Astrocyte (in vitro differentiated cells and primary cell): Measurements from ENCODE around the gene GARIN5B. TPM values are rescaled to one million over a fixed set of nuclear protein-coding genes. Genes with fewer than 3 reads are reported as not detected.

Experiments used
- DNase-seq: peaks from one replicate; pipeline ENCODE4 v3.0.0-alpha.2; 2010; ENCODE audit warnings: low read depth
- FAIRE-seq: peaks from 2 replicates; lab custom pipeline; 2011; peaks lifted over from hg19 to GRCh38; lab: Jason Lieb, UNC
- H2AFZ ChIP-seq: 2 replicates; pipeline ENCODE4 v1.6.0; 2012; ENCODE audit warnings: low read depth, low read length, inconsistent platforms
- H3K27ac ChIP-seq: 2 replicates; pipeline ENCODE4 v1.5.1; 2011; ENCODE audit warnings: low read depth, low read length, inconsistent platforms
- H3K27me3 ChIP-seq: 2 replicates; pipeline ENCODE4 v1.6.0; 2011; ENCODE audit warnings: low read length, inconsistent platforms; ENCODE audit not compliant: insufficient read depth
- H3K36me3 ChIP-seq: 2 replicates; pipeline ENCODE4 v1.5.1; 2011; ENCODE audit warnings: low read length, inconsistent platforms; ENCODE audit not compliant: insufficient read depth
- H3K4me1 ChIP-seq: 2 replicates; pipeline ENCODE4 v1.5.1; 2011; ENCODE audit warnings: low read length, inconsistent platforms; ENCODE audit not compliant: insufficient read depth
- H3K4me2 ChIP-seq: 2 replicates; pipeline ENCODE4 v1.6.0; 2012; ENCODE audit warnings: low read length, inconsistent platforms
- H3K4me3 ChIP-seq: 2 replicates; pipeline ENCODE4 v1.5.1; 2011; ENCODE audit warnings: low read depth, mild to moderate bottlenecking, low read length, inconsistent platforms; ENCODE audit not compliant: insufficient read depth
- H3K79me2 ChIP-seq: 2 replicates; pipeline ENCODE4 v1.6.0; 2012; ENCODE audit warnings: mild to moderate bottlenecking, low read length, inconsistent platforms; ENCODE audit not compliant: insufficient read depth
- H3K9ac ChIP-seq: 2 replicates; pipeline ENCODE4 v1.6.0; 2012; ENCODE audit warnings: mild to moderate bottlenecking, low read length, inconsistent platforms
- H3K9me3 ChIP-seq: 2 replicates; pipeline ENCODE4 v1.5.1; 2012; ENCODE audit warnings: low read depth, mild to moderate bottlenecking, low read length, inconsistent platforms; ENCODE audit not compliant: insufficient read depth
- H4K20me1 ChIP-seq: 2 replicates; pipeline ENCODE4 v1.6.0; 2012; ENCODE audit warnings: low read length, inconsistent platforms; ENCODE audit not compliant: insufficient read depth
- H3K27ac Mint-ChIP-seq: one replicate; pipeline ENCODE4 v1.8.0; 2021; ENCODE audit warnings: mild to moderate bottlenecking, mixed read lengths; ENCODE audit not compliant: unreplicated experiment
- H3K27me3 Mint-ChIP-seq: one replicate; pipeline ENCODE4 v1.8.0; 2021; ENCODE audit warnings: low read depth, mixed read lengths; ENCODE audit not compliant: unreplicated experiment
- H3K36me3 Mint-ChIP-seq: one replicate; pipeline ENCODE4 v1.8.0; 2021; ENCODE audit warnings: low read depth, mixed read lengths; ENCODE audit not compliant: unreplicated experiment
- H3K4me1 Mint-ChIP-seq: one replicate; pipeline ENCODE4 v1.8.0; 2021; ENCODE audit warnings: low read depth, mixed read lengths; ENCODE audit not compliant: unreplicated experiment
- H3K4me3 Mint-ChIP-seq: one replicate; pipeline ENCODE4 v1.8.0; 2021; ENCODE audit warnings: mild to moderate bottlenecking, moderate library complexity, mixed read lengths; ENCODE audit not compliant: unreplicated experiment
- H3K9me3 Mint-ChIP-seq: one replicate; pipeline ENCODE4 v1.8.0; 2021; ENCODE audit warnings: mild to moderate bottlenecking, mixed read lengths; ENCODE audit not compliant: unreplicated experiment
- EZH2 ChIP-seq: IDR thresholded peaks from 2 replicates; pipeline ENCODE4 v1.6.1; 2012; ENCODE audit warnings: mild to moderate bottlenecking, low read length, inconsistent platforms; ENCODE audit not compliant: insufficient read depth
- total RNA-seq: library from RNA; stranded (reverse); gene quantifications from 2 replicates; pipeline ENCODE4 v1.2.1, GENCODE V29; 2021
- TF ChIP-seq, protein P1 (sequence below): IDR thresholded peaks from 2 replicates; pipeline ENCODE4 v1.5.1; 2011; ENCODE audit warnings: low read depth, mild to moderate bottlenecking, inconsistent platforms, low read length, moderate library complexity; ENCODE audit not compliant: insufficient read depth

Gene GARIN5B
- total RNA-seq, 1 donor from 2014 or later = 0.20 TPM

DNA sequence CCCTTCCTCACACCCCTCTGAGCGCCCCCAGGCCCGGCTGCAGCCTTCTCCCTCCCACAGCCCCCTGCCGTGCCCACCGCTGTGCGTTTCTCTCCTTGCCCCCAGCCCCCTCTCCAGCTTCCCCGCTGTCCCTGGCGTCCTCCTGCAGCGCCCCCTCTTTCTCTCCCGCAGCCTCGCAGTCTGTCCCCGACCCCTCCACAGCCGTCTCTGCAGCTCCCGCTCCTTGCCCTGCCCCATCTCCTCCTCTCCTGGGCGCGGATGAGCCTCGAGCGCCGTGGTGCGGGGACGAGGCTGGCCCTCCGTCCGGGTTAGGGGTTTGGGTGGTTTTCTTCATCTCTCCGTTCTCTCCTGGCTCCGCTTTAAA, 22.3 kb downstream of the GARIN5B start:
- Histone ChIP-seq H3K27me3 (peaks cover 4% of the 10 kb centered on the region), H3K4me1 (peaks cover 25% of the 10 kb centered on the region), H3K27ac (no peak overlapping the region), H3K9me3 (no peaks in the 10 kb centered on the region), H2AFZ (no peak overlapping the region), H3K79me2 (peaks cover 10% of the 10 kb centered on the region), H3K4me2 (peak overlapping the region; percentile 100), H4K20me1 (peaks cover 6% of the 10 kb centered on the region), H3K9ac (peak overlapping the region; percentile 92), H3K36me3 (no peaks in the 10 kb centered on the region), H3K4me3 (peak overlapping the region; percentile 69)
- Mint-ChIP-seq H3K36me3 (peaks cover 8% of the 10 kb centered on the region), H3K4me1 (peaks cover 17% of the 10 kb centered on the region), H3K4me3 (peak overlapping the region; percentile 88), H3K27me3 (no peaks in the 10 kb centered on the region), H3K9me3 (peaks cover 3% of the 10 kb centered on the region), H3K27ac (peak overlapping the region; percentile 53)
- TF ChIP-seq, protein P1, sequence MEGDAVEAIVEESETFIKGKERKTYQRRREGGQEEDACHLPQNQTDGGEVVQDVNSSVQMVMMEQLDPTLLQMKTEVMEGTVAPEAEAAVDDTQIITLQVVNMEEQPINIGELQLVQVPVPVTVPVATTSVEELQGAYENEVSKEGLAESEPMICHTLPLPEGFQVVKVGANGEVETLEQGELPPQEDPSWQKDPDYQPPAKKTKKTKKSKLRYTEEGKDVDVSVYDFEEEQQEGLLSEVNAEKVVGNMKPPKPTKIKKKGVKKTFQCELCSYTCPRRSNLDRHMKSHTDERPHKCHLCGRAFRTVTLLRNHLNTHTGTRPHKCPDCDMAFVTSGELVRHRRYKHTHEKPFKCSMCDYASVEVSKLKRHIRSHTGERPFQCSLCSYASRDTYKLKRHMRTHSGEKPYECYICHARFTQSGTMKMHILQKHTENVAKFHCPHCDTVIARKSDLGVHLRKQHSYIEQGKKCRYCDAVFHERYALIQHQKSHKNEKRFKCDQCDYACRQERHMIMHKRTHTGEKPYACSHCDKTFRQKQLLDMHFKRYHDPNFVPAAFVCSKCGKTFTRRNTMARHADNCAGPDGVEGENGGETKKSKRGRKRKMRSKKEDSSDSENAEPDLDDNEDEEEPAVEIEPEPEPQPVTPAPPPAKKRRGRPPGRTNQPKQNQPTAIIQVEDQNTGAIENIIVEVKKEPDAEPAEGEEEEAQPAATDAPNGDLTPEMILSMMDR = no peak
- no peak for TF ChIP-seq EZH2
- DNase-seq (no peak), FAIRE-seq (no peak)

DNA sequence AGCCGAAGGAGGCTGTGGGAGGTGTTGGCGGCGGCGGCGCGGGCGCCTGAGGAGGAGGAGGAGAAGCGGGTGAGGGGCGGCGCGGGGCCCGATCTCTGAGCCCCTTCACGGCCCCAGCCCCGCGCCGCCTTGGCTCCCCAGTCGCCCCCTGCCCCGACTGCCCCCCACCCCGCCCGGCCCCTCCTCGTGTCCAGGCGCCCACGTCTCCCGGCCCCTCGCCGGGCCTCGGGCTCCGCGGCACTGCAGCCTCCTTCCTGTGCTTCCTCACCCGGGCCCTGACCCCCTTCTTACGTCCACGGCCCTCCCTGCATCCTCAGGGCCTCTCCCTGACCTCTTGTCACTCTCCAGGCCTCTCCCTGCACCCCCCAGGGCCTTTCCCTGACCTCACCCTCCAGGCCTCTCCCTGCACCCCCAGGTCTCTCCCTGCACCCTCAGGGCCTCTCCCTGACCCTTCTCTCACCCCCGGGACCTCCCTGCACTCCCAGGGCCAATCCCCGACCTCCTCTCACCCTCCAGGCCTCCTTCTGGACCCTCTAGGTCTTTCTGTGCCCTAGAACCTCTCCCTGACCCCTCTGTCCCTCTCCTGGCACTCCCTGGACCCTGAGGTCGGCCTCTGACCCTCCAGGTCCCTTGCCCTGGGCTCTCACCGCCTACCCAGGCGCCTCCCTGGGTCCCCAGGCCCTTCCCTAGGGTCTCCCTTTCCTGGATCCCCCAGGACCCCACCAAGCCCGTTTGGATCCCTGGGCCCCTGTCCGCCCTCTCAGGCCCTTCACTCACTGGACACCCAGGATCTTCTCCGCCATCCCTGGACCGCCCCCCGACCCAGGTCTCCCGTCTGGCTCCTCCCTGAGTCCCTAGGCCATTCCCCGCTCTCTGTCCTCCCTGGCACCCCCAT, 22.9 kb downstream of the GARIN5B start:
- Histone ChIP-seq H3K4me2 (peak overlapping the region; percentile 100), H3K9me3 (no peaks in the 10 kb centered on the region), H4K20me1 (peaks cover 6% of the 10 kb centered on the region), H3K27ac (peak overlapping the region; percentile 70), H3K27me3 (peaks cover 4% of the 10 kb centered on the region), H3K9ac (peak overlapping the region; percentile 92), H2AFZ (peak overlapping the region; percentile 32), H3K4me1 (peaks cover 25% of the 10 kb centered on the region), H3K79me2 (peaks cover 10% of the 10 kb centered on the region), H3K36me3 (no peaks in the 10 kb centered on the region), H3K4me3 (peak overlapping the region; percentile 69)
- Mint-ChIP-seq H3K27me3 (no peaks in the 10 kb centered on the region), H3K27ac (peak overlapping the region; percentile 83), H3K4me3 (peak overlapping the region; percentile 95), H3K9me3 (peaks cover 3% of the 10 kb centered on the region), H3K4me1 (peaks cover 12% of the 10 kb centered on the region), H3K36me3 (peaks cover 8% of the 10 kb centered on the region)
- FAIRE-seq (no peak), DNase-seq (no peak)
- TF ChIP-seq, protein P1 = no peak
- no peak for TF ChIP-seq EZH2
